GM23338 (cell line): Measurements from ENCODE around the gene PTMA. TPM values are rescaled to one million over a fixed set of nuclear protein-coding genes. Genes with fewer than 3 reads are reported as not detected.

ENCODE experiments used
- ATAC-seq: fragments of 200-7000 bp; cut with Tn5 transposase; 3 replicates; pipeline ENCODE4 v1.9.1; 2020
- DNase-seq: peaks from one replicate; pipeline ENCODE4 v3.0.0-alpha.2; 2015; ENCODE audit warnings: low spot score
- H2AFZ ChIP-seq: fragments of 200-600 bp; sonication (generic); 2 replicates; pipeline ENCODE4 v1.8.0; 2016; ENCODE audit warnings: antibody characterized with exemption, mild to moderate bottlenecking, moderate library complexity
- H3F3A ChIP-seq: fragments of 200-600 bp; sonication (generic); replicated peaks from 2 replicates; pipeline ENCODE4 v1.8.0; 2017; ENCODE audit warnings: antibody characterized with exemption, mixed run types, low read depth
- H3K27ac ChIP-seq: fragments of 200-600 bp; sonication (generic); 2 replicates; pipeline ENCODE4 v1.6.1; 2016; ENCODE audit warnings: low read depth
- H3K27me3 ChIP-seq: fragments of 200-600 bp; sonication (generic); 2 replicates; pipeline ENCODE4 v1.8.0; 2016; ENCODE audit warnings: mild to moderate bottlenecking, mixed run types, moderate library complexity; ENCODE audit not compliant: insufficient read depth
- H3K36me3 ChIP-seq: fragments of 200-600 bp; sonication (generic); 2 replicates; pipeline ENCODE4 v1.8.0; 2016; ENCODE audit warnings: mild to moderate bottlenecking; ENCODE audit not compliant: insufficient read depth
- H3K4me1 ChIP-seq: fragments of 200-600 bp; sonication (generic); 2 replicates; pipeline ENCODE4 v1.8.0; 2016; ENCODE audit warnings: mild to moderate bottlenecking, moderate library complexity; ENCODE audit not compliant: insufficient read depth
- H3K4me2 ChIP-seq: fragments of 200-600 bp; sonication (generic); 2 replicates; pipeline ENCODE4 v1.7.1; 2017; ENCODE audit warnings: mixed run types
- H3K4me3 ChIP-seq: fragments of 200-600 bp; sonication (generic); 2 replicates; pipeline ENCODE4 v1.6.1; 2016; ENCODE audit warnings: mixed run types
- H3K79me2 ChIP-seq: fragments of 200-600 bp; sonication (generic); replicated peaks from 2 replicates; pipeline ENCODE4 v1.8.0; 2017; ENCODE audit warnings: mild to moderate bottlenecking; ENCODE audit not compliant: insufficient read depth
- H3K9me2 ChIP-seq: fragments of 200-600 bp; sonication (generic); 2 replicates; pipeline ENCODE4 v1.8.0; 2017; ENCODE audit not compliant: insufficient read depth
- H4K20me1 ChIP-seq: fragments of 200-600 bp; sonication (generic); replicated peaks from 2 replicates; pipeline ENCODE4 v1.8.0; 2017; ENCODE audit warnings: mild to moderate bottlenecking; ENCODE audit not compliant: insufficient read depth
- H3K27ac Mint-ChIP-seq: 2 replicates; pipeline ENCODE4 v1.8.0; 2020; ENCODE audit warnings: inconsistent platforms, mild to moderate bottlenecking, moderate library complexity, mixed read lengths
- H3K27me3 Mint-ChIP-seq: 3 replicates; pipeline ENCODE4 v1.8.0; 2022; ENCODE audit warnings: low read depth, mild to moderate bottlenecking, moderate library complexity, mixed read lengths, inconsistent platforms; ENCODE audit not compliant: insufficient read depth, poor library complexity
- H3K36me3 Mint-ChIP-seq: 3 replicates; pipeline ENCODE4 v1.8.0; 2021; ENCODE audit warnings: low read depth, mild to moderate bottlenecking, inconsistent platforms, moderate library complexity, mixed read lengths
- H3K4me1 Mint-ChIP-seq: 3 replicates; pipeline ENCODE4 v1.8.0; 2020; ENCODE audit warnings: mild to moderate bottlenecking, inconsistent platforms, mixed read lengths
- H3K4me3 Mint-ChIP-seq: 3 replicates; pipeline ENCODE4 v1.8.0; 2021; ENCODE audit warnings: moderate library complexity, mild to moderate bottlenecking, inconsistent platforms, mixed read lengths
- H3K9me3 Mint-ChIP-seq: 3 replicates; pipeline ENCODE4 v1.8.0; 2020; ENCODE audit warnings: moderate library complexity, mild to moderate bottlenecking, inconsistent platforms, mixed read lengths
- CREB1 ChIP-seq: fragments of 250-450 bp; sonication (Bioruptor Pico); IDR thresholded peaks from 2 replicates; pipeline ENCODE4 v1.5.0; 2020; ENCODE audit warnings: low read depth, mild to moderate bottlenecking, moderate library complexity
- CTCF ChIP-seq, 2 experiments: fragments of 200-600 bp in 1 of 2; sonication (generic) in 1 of 2; conservative IDR thresholded peaks; 2 replicates each; pipeline versions ENCODE4 v1.5.1 to v1.6.1; 2016 to 2017; ENCODE audit warnings: antibody characterized with exemption in 2 of 2, low read depth in 2 of 2, mild to moderate bottlenecking in 2 of 2, moderate library complexity in 1 of 2
- EZH2 ChIP-seq: fragments of 200-600 bp; sonication (generic); IDR thresholded peaks from one replicate; pipeline ENCODE4 v1.8.0; 2017; ENCODE audit warnings: antibody characterized with exemption, mild to moderate bottlenecking, low read depth; ENCODE audit not compliant: unreplicated experiment
- EZH2phosphoT487 ChIP-seq: fragments of 200-600 bp; sonication (generic); IDR thresholded peaks from one replicate; pipeline ENCODE4 v1.8.1; 2018; ENCODE audit warnings: antibody characterized with exemption; ENCODE audit not compliant: unreplicated experiment
- JUNB ChIP-seq: IDR thresholded peaks from one replicate; pipeline ENCODE4 v1.6.1; 2016; ENCODE audit warnings: antibody characterized with exemption; ENCODE audit not compliant: unreplicated experiment
- NANOG ChIP-seq: IDR thresholded peaks from 2 replicates; pipeline ENCODE4 v1.6.1; 2016; ENCODE audit warnings: antibody characterized with exemption, borderline replicate concordance
- POLR2AphosphoS5 ChIP-seq: IDR thresholded peaks from 2 replicates; pipeline ENCODE4 v1.6.1; 2016; ENCODE audit warnings: antibody characterized with exemption, low read depth
- REST ChIP-seq: IDR thresholded peaks from one replicate; pipeline ENCODE4 v1.6.1; 2018; ENCODE audit warnings: antibody characterized with exemption; ENCODE audit not compliant: unreplicated experiment
- STAT1 ChIP-seq: IDR thresholded peaks from one replicate; pipeline ENCODE4 v1.6.1; 2016; ENCODE audit warnings: antibody characterized with exemption; ENCODE audit not compliant: unreplicated experiment
- ZNF114 ChIP-seq: fragments of 250-450 bp; sonication (Bioruptor Pico); IDR thresholded peaks from 2 replicates; pipeline ENCODE4 v1.5.0; 2020; ENCODE audit warnings: mild to moderate bottlenecking, moderate library complexity
- ZNF331 ChIP-seq: fragments of 250-450 bp; sonication (Bioruptor Pico); IDR thresholded peaks from 2 replicates; pipeline ENCODE4 v1.5.0; 2020; ENCODE audit warnings: low read depth, mild to moderate bottlenecking, moderate library complexity
- ZNF462 ChIP-seq: fragments of 250-450 bp; sonication (Bioruptor Pico); IDR thresholded peaks from 2 replicates; pipeline ENCODE4 v1.5.0; 2020; ENCODE audit warnings: mild to moderate bottlenecking, moderate library complexity
- polyA plus RNA-seq: library from polyadenylated mRNA; unstranded; fragments of >200 nt; fragmentation: Nextera tagmentation; extraction: Ambion mirVana; gene quantifications from 2 replicates; pipeline ENCODE4 v1.2.1, GENCODE V29; 2016
- total RNA-seq: library from RNA; depleted of rRNA; stranded (reverse); fragments of >200 nt; shearing (Covaris generic); gene quantifications from 2 replicates; pipeline ENCODE4 v1.2.3, GENCODE V29; 2014
- TF ChIP-seq, protein P1 (sequence below): IDR thresholded peaks from 2 replicates; pipeline ENCODE4 v1.6.1; 2016; ENCODE audit warnings: antibody characterized with exemption

The PTMA gene
- total and polyA plus RNA-seq, 2 experiments from 2014 or later: 1,861 to 8,990 TPM

- no peak overlapping the region for H3K27ac Mint-ChIP-seq
- peaks cover 2% of the 10 kb centered on the region; the same call in 1 of the 3 replicates for H3K36me3 Mint-ChIP-seq
- H3K9me3 Mint-ChIP-seq: 0 out of 3 replicates have a peak, but pooled peaks cover 3% of the 10 kb centered on the region
Observed at GRCh38 chr2:231720292-231720986, 12.1 kb downstream of the PTMA start.

More at GRCh38 chr2:231720292-231720986, 12.1 kb downstream of the PTMA start:
- no peak overlapping the region for H3K4me3 ChIP-seq
- no peaks in the 10 kb centered on the region for H3K27me3 ChIP-seq
- no peaks in the 10 kb centered on the region for H3K79me2 ChIP-seq
- no peak for TF ChIP-seq CTCF (conservative IDR thresholded peaks at IDR 0.05; ENCODE audit: low read depth in 2 of 2)
- TF ChIP-seq ZNF462 (CRISPR knock-in tag): no peak
- TF ChIP-seq REST: no peak
- no peak for TF ChIP-seq EZH2
- TF ChIP-seq CREB1 (CRISPR knock-in tag): no peak
- no peak for TF ChIP-seq JUNB
- TF ChIP-seq STAT1: no peak
- no peak for TF ChIP-seq NANOG
- TF ChIP-seq EZH2phosphoT487: no peak
- no peak for TF ChIP-seq ZNF331
- no peak for TF ChIP-seq ZNF114 (CRISPR knock-in tag)
- no peak for TF ChIP-seq POLR2AphosphoS5
- TF ChIP-seq, protein P1, sequence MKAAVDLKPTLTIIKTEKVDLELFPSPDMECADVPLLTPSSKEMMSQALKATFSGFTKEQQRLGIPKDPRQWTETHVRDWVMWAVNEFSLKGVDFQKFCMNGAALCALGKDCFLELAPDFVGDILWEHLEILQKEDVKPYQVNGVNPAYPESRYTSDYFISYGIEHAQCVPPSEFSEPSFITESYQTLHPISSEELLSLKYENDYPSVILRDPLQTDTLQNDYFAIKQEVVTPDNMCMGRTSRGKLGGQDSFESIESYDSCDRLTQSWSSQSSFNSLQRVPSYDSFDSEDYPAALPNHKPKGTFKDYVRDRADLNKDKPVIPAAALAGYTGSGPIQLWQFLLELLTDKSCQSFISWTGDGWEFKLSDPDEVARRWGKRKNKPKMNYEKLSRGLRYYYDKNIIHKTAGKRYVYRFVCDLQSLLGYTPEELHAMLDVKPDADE: no peak
- no peak overlapping the region for H2AFZ ChIP-seq
- Mint-ChIP-seq H3K4me1 (peaks cover 13% of the 10 kb centered on the region), H3K4me3 (no peak overlapping the region), H3K27me3 (peaks cover 9% of the 10 kb centered on the region)
- ATAC-seq (no peak), DNase-seq (no peak)
- H3K9me2 ChIP-seq: no peaks in the 10 kb centered on the region
- no peaks in the 10 kb centered on the region for H3K36me3 ChIP-seq
- no peaks in the 10 kb centered on the region for H3F3A ChIP-seq
- no peak overlapping the region for H3K4me2 ChIP-seq
- H3K4me1 ChIP-seq: no peaks in the 10 kb centered on the region
- no peak overlapping the region for H3K27ac ChIP-seq
- H4K20me1 ChIP-seq: no peaks in the 10 kb centered on the region
